22Rv1 (cell line): ENCODE results near the gene KIF17.

Source experiments
- CTCF ChIP-seq: fragments of 450-650 bp; IDR thresholded peaks from 2 replicates; pipeline ENCODE4 v1.5.1; 2017; ENCODE audit warnings: mild to moderate bottlenecking
- ZFX ChIP-seq: fragments of 450-650 bp; IDR thresholded peaks from 2 replicates; pipeline ENCODE4 v1.6.1; 2017; ENCODE audit warnings: antibody characterized with exemption, borderline replicate concordance

GRCh38 chr1:20739225-20739624 lies 21.4 kb upstream of the KIF17 start:
- no peak for TF ChIP-seq CTCF
- no peak for TF ChIP-seq ZFX
